VCaP (cell line): Measurements from ENCODE around the gene ARGLU1.

Experiments used
- H3K27ac ChIP-seq: fragments of 450-650 bp; 2 replicates; pipeline ENCODE4 v1.5.1; 2017
- CTCF ChIP-seq: fragments of 450-650 bp; conservative IDR thresholded peaks from 2 replicates; pipeline ENCODE4 v1.5.1; 2017; ENCODE audit warnings: mild to moderate bottlenecking, moderate library complexity

ARGLU1 gene

GRCh38 chr13:106522898-106523525 lies 44.9 kb downstream of the ARGLU1 start:
- peak overlapping the region; percentile 38 for H3K27ac ChIP-seq
- TF ChIP-seq CTCF, result no peak

DNA sequence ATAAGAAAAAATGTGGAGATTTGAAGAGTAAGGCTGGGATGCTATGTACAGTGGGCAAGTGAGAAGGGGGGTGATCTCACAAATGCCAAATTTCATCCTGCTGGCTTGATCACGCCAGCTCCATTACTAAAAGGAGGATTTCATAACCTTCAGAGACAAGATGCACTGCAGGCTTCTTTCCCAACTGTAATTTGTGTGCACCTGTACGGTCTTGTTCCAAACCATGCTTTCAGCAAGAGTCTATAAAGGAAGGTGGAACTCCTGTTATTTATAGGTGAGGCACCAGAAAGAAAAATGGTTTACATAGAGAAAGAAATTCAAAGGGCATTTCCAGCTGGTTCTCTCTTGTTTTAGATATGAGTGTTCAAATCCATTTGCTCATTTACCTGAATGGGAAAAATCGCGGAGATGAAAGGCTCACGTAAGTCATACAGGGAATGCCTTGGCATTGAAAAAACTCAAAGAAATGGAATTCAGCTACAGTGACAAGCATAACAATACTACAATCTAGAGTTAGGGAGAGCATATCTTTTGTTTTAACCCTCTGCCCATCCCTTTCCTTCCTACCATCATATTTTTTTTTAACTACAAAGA lies 45.7 kb downstream of the ARGLU1 start:
- no peak for TF ChIP-seq CTCF

DNA sequence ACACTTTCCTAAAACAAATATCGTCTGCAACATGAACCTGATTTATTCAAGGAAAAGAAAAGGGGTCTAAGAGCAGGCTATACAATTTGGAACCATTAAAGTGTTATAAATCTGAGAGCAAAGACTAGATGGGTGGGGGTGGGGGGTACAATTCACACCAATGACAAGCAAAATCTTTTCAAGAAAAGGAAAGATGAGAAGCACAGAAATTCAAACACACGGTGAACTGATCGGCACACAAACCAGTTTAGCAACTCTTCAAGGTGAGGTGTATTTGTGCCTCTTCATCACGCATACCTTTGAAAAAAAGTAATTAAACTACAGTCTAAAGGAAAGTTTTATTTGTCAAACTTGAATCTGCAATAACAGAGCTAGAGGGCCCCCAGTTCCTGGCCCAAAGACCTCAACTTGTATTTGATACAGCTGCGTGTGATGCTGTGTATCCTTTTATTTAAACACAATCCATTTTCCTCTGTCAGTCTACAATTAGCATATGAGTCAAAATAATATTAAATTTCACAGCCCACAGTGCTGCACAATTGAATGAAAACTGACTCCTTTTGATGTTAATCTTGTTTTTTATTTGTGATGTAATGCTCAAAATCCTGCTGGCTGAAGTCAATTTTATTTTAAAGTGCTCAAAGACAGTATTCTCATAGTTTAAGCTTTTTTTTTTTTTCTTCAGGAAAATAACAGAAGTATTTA lies 46.7 kb downstream of the ARGLU1 start:
- no peak for TF ChIP-seq CTCF
- peak overlapping the region; percentile 38 for H3K27ac ChIP-seq

More for the DNA sequence above, 45.7 kb downstream of the ARGLU1 start:
- H3K27ac ChIP-seq, result peak overlapping the region; percentile 38

- H3K27ac ChIP-seq, result peak overlapping the region; percentile 38
- peak; percentile 68 for TF ChIP-seq CTCF
Observed at GRCh38 chr13:106520251-106521054, 47.5 kb downstream of the ARGLU1 start.

DNA sequence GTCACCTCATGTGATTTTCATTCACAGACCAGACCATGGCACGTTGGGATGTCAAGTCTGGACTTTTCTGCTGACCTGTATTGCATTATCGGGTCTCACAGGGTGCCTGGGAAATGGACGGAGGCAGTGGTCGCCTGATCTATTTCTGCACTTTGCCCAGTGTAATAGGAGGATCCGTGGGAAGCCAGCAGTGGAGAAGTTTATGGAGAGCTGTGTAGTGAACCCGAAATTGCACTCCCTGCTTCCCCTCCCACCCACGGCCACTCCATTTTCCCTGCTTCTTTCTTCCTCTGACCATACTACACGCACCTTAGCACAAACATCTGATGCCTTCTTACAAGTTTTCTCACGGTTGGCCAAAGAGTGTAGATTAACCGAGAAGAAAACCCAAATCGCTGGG lies 49.4 kb downstream of the ARGLU1 start:
- no peak overlapping the region for H3K27ac ChIP-seq
- no peak for TF ChIP-seq CTCF

- no peak for TF ChIP-seq CTCF
- no peak overlapping the region for H3K27ac ChIP-seq
Observed at GRCh38 chr13:106517109-106517847, 50.7 kb downstream of the ARGLU1 start.
